K562 (cell line): ENCODE data around the gene RIMBP3C. TPM values are rescaled to one million over a fixed set of nuclear protein-coding genes. Genes with fewer than 3 reads are reported as not detected.

Source experiments
- DIDO1 ChIP-seq: fragments of 450-650 bp; IDR thresholded peaks from 2 replicates; pipeline ENCODE4 v1.6.1; 2016; ENCODE audit warnings: low read depth, missing biosample characterization, missing genetic modification characterization
- ELF2 ChIP-seq: fragments of 250-450 bp; sonication (Bioruptor Pico); IDR thresholded peaks from 2 replicates; pipeline ENCODE4 v1.5.0; 2021; ENCODE audit warnings: mild to moderate bottlenecking
- L3MBTL2 ChIP-seq: fragments of 450-650 bp; IDR thresholded peaks from 2 replicates; pipeline ENCODE4 v1.6.1; 2016; ENCODE audit warnings: mild to moderate bottlenecking, moderate library complexity
- MLLT1 ChIP-seq, 2 experiments: fragments of 450-650 bp; IDR thresholded peaks; 2 replicates each; pipeline ENCODE4 v1.6.1; 2016
- PHB2 ChIP-seq: fragments of 450-650 bp; IDR thresholded peaks from 2 replicates; pipeline ENCODE4 v1.6.1; 2017; ENCODE audit warnings: low read depth
- RBM22 ChIP-seq: fragments of 200-400 bp; formaldehyde crosslinking; IDR thresholded peaks from 2 replicates; pipeline ENCODE4 v1.6.1; 2018; ENCODE audit warnings: low read length, low read depth; ENCODE audit not compliant: poor library complexity, severe bottlenecking
- ZNF197 ChIP-seq: fragments of 200-800 bp; sonication (Bioruptor generic); IDR thresholded peaks from 2 replicates; pipeline ENCODE4 v1.6.1; 2016; ENCODE audit warnings: low read depth, missing genetic modification characterization, missing compliant biosample characterization
- ZNF395 ChIP-seq: fragments of 200-800 bp; sonication (Bioruptor generic); IDR thresholded peaks from 2 replicates; pipeline ENCODE4 v1.6.1; 2017; ENCODE audit warnings: missing genetic modification characterization, missing compliant biosample characterization
- ZNF398 ChIP-seq: fragments of 250-450 bp; sonication (Bioruptor Pico); IDR thresholded peaks from 2 replicates; pipeline ENCODE4 v1.8.0; 2021; ENCODE audit warnings: moderate library complexity, mild to moderate bottlenecking, inconsistent platforms
- polyA plus RNA-seq, 8 experiments: library from polyadenylated mRNA; depleted of rRNA in 4 of 8; stranded (reverse) in 5 of 8; unstranded in 3 of 8; fragments of >200 nt; fragmentation: Nextera tagmentation in 2 of 8; fragmentation: Illumina TruSeq in 1 of 8; extraction: Ambion mirVana in 2 of 8; extraction: Trizol in 1 of 8; gene quantifications; 2 replicates each; pipeline versions ENCODE4 v1.2.1 to v1.2.3, GENCODE V29; 2011 to 2014; ENCODE audit warnings: inconsistent platforms in 1 of 8, missing spikeins in 1 of 8
- total RNA-seq, 7 experiments: library from RNA; depleted of rRNA in 6 of 7; stranded (reverse); fragments of >200 nt in 6 of 7; fragmentation: Illumina TruSeq in 2 of 7; extraction: Trizol in 2 of 7; gene quantifications; 2 replicates each; pipeline versions ENCODE4 v1.2.1 to v1.2.3, GENCODE V29; 2011 to 2021; ENCODE audit warnings: low replicate concordance in 1 of 7
- TF ChIP-seq, protein P1 (sequence below): sonication (generic); formaldehyde crosslinking; IDR thresholded peaks from 2 replicates; pipeline ENCODE4 v1.8.0; 2022; ENCODE audit warnings: missing genetic modification reagents, mild to moderate bottlenecking, moderate library complexity, borderline replicate concordance
- TF ChIP-seq, protein P2 (sequence below): fragments of 450-650 bp; formaldehyde crosslinking; conservative IDR thresholded peaks from 2 replicates; pipeline ENCODE4 v1.4.0; 2022; ENCODE audit warnings: mild to moderate bottlenecking, missing genetic modification characterization
- TF ChIP-seq, protein P3 (sequence below): fragments of 450-650 bp; IDR thresholded peaks from 2 replicates; pipeline ENCODE4 v1.6.1; 2014; ENCODE audit warnings: low read depth, mild to moderate bottlenecking, moderate library complexity, borderline replicate concordance
- TF ChIP-seq, protein P4 (sequence below): IDR thresholded peaks from 2 replicates; pipeline ENCODE4 v1.6.1; 2012; ENCODE audit warnings: low read depth, low read length, improper control_type of control experiment, borderline replicate concordance

Gene RIMBP3C
- total and polyA plus RNA-seq, 9 of the 15 experiments (the other 6 are each of a cell fraction or from before 2014, with no cell fraction given), result 0.09 to 0.98 (median 0.17) TPM; not detected in 2

GRCh38 chr22:21569459-21570170 is 18.4 kb upstream of the RIMBP3C start (continued):
- TF ChIP-seq, protein P1, sequence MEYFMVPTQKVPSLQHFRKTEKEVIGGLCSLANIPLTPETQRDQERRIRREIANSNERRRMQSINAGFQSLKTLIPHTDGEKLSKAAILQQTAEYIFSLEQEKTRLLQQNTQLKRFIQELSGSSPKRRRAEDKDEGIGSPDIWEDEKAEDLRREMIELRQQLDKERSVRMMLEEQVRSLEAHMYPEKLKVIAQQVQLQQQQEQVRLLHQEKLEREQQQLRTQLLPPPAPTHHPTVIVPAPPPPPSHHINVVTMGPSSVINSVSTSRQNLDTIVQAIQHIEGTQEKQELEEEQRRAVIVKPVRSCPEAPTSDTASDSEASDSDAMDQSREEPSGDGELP (CRISPR knock-in tag), result no peak
- TF ChIP-seq L3MBTL2, result no peak
- no peak for TF ChIP-seq RBM22
- no peak for TF ChIP-seq ZNF395 (CRISPR knock-in tag)
- no peak for TF ChIP-seq ELF2 (CRISPR knock-in tag)
- TF ChIP-seq, protein P2, sequence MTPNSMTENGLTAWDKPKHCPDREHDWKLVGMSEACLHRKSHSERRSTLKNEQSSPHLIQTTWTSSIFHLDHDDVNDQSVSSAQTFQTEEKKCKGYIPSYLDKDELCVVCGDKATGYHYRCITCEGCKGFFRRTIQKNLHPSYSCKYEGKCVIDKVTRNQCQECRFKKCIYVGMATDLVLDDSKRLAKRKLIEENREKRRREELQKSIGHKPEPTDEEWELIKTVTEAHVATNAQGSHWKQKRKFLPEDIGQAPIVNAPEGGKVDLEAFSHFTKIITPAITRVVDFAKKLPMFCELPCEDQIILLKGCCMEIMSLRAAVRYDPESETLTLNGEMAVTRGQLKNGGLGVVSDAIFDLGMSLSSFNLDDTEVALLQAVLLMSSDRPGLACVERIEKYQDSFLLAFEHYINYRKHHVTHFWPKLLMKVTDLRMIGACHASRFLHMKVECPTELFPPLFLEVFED (CRISPR knock-in tag), result 0 out of 2 replicates have a peak, but pooled peaks have one; percentile 46
- no peak for TF ChIP-seq PHB2
- TF ChIP-seq ZNF197 (CRISPR knock-in tag), result no peak
- TF ChIP-seq MLLT1 (IDR thresholded peaks at IDR 0.05), result no peak
- TF ChIP-seq DIDO1 (tag), result no peak
- no peak for TF ChIP-seq ZNF398 (CRISPR knock-in tag)
- TF ChIP-seq, protein P3, sequence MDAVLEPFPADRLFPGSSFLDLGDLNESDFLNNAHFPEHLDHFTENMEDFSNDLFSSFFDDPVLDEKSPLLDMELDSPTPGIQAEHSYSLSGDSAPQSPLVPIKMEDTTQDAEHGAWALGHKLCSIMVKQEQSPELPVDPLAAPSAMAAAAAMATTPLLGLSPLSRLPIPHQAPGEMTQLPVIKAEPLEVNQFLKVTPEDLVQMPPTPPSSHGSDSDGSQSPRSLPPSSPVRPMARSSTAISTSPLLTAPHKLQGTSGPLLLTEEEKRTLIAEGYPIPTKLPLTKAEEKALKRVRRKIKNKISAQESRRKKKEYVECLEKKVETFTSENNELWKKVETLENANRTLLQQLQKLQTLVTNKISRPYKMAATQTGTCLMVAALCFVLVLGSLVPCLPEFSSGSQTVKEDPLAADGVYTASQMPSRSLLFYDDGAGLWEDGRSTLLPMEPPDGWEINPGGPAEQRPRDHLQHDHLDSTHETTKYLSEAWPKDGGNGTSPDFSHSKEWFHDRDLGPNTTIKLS, result no peak
- TF ChIP-seq, protein P4, sequence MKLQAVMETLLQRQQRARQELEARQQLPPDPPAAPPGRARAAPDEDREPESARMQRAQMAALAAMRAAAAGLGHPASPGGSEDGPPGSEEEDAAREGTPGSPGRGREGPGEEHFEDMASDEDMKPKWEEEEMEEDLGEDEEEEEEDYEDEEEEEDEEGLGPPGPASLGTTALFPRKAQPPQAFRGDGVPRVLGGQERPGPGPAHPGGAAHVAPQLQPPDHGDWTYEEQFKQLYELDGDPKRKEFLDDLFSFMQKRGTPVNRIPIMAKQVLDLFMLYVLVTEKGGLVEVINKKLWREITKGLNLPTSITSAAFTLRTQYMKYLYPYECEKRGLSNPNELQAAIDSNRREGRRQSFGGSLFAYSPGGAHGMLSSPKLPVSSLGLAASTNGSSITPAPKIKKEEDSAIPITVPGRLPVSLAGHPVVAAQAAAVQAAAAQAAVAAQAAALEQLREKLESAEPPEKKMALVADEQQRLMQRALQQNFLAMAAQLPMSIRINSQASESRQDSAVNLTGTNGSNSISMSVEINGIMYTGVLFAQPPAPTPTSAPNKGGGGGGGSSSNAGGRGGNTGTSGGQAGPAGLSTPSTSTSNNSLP, result no peak
